PC-9 (cell line): Measurements from ENCODE around the gene BET1L. TPM values are rescaled to one million over a fixed set of nuclear protein-coding genes. Genes with fewer than 3 reads are reported as not detected.

ENCODE experiments used
- BruUV-seq: library from RNA; stranded (reverse); fragments of 400-500 nt; replicated peaks from 2 replicates; lab custom pipeline; 2021; lab: Mats Ljungman, UMichigan
- CTCF ChIA-PET: fragments of 300-600 bp; sonication (Branson Sonifier 250); formaldehyde crosslinking; loops from one replicate; lab custom pipeline; 2022; ENCODE audit warnings: antibody characterized with exemption; lab: Charles Lee
- POLR2A ChIA-PET: fragments of 300-600 bp; sonication (Branson Sonifier 250); formaldehyde crosslinking; loops from one replicate; lab custom pipeline; 2022; ENCODE audit warnings: antibody characterized with exemption; ENCODE audit not compliant: unreplicated experiment; lab: Charles Lee
- DNase-seq, 2 experiments: peaks; one replicate each; pipeline versions ENCODE4 v3.0.0 to v3.0.0-alpha.2; 2015 to 2022; ENCODE audit warnings: mixed read lengths in 1 of 2
- H2AFZ ChIP-seq: fragments of 200-600 bp; sonication (generic); 2 replicates; pipeline ENCODE4 v1.8.1; 2017; ENCODE audit warnings: antibody characterized with exemption
- H3F3A ChIP-seq: fragments of 200-600 bp; sonication (generic); 2 replicates; pipeline ENCODE4 v1.8.1; 2017; ENCODE audit warnings: antibody characterized with exemption, mild to moderate bottlenecking, low read depth; ENCODE audit not compliant: insufficient read depth
- H3K27ac ChIP-seq: fragments of 200-600 bp; sonication (generic); 2 replicates; pipeline ENCODE4 v1.6.1; 2016; ENCODE audit warnings: mixed run types
- H3K27me3 ChIP-seq: fragments of 200-600 bp; sonication (generic); 2 replicates; pipeline ENCODE4 v1.6.1; 2016; ENCODE audit warnings: low read depth, mixed run types; ENCODE audit not compliant: insufficient read depth
- H3K36me3 ChIP-seq: fragments of 200-600 bp; sonication (generic); 2 replicates; pipeline ENCODE4 v1.6.1; 2016; ENCODE audit warnings: low read depth, mixed run types
- H3K4me1 ChIP-seq: fragments of 200-600 bp; sonication (generic); replicated peaks from 2 replicates; pipeline ENCODE4 v1.6.1; 2016; ENCODE audit warnings: mixed run types; ENCODE audit not compliant: insufficient read depth
- H3K4me2 ChIP-seq: fragments of 200-600 bp; sonication (generic); 2 replicates; pipeline ENCODE4 v1.6.1; 2017; ENCODE audit warnings: mixed run types
- H3K4me3 ChIP-seq: fragments of 200-600 bp; sonication (generic); 2 replicates; pipeline ENCODE4 v1.6.1; 2016; ENCODE audit warnings: mixed run types
- H3K79me2 ChIP-seq: fragments of 200-600 bp; sonication (generic); 2 replicates; pipeline ENCODE4 v1.6.1; 2017; ENCODE audit warnings: low read depth, mixed run types
- H3K9me2 ChIP-seq: fragments of 200-600 bp; sonication (generic); 2 replicates; pipeline ENCODE4 v1.8.1; 2017; ENCODE audit warnings: mild to moderate bottlenecking; ENCODE audit not compliant: insufficient read depth
- H3K9me3 ChIP-seq: fragments of 200-600 bp; sonication (generic); 2 replicates; pipeline ENCODE4 v1.8.1; 2016; ENCODE audit warnings: low read depth; ENCODE audit not compliant: insufficient read depth
- H4K20me1 ChIP-seq: fragments of 200-600 bp; sonication (generic); 2 replicates; pipeline ENCODE4 v1.8.1; 2017; ENCODE audit not compliant: insufficient read depth
- EZH2 ChIP-seq: fragments of 200-600 bp; sonication (generic); IDR thresholded peaks from 2 replicates; pipeline ENCODE4 v1.8.0; 2017; ENCODE audit warnings: antibody characterized with exemption, low read depth
- intact Hi-C: fragments of 100-400 bp; cut with micrococcal nuclease; formaldehyde crosslinking; loops from one replicate; pipeline ENCODE4 v1.10.0; 2022; ENCODE audit not compliant: unreplicated experiment
- total RNA-seq: library from RNA; stranded (reverse); gene quantifications from 2 replicates; pipeline ENCODE4 v1.2.3, GENCODE V29; 2021
- TF ChIP-seq, protein P1 (sequence below): fragments of 200-600 bp; sonication (generic); conservative IDR thresholded peaks from 2 replicates; pipeline ENCODE4 v1.6.1; 2017; ENCODE audit warnings: mixed run types, antibody characterized with exemption, mild to moderate bottlenecking, moderate library complexity

Gene BET1L
- total RNA-seq, 1 experiment from 2014 or later, result 45.7 TPM

DNA sequence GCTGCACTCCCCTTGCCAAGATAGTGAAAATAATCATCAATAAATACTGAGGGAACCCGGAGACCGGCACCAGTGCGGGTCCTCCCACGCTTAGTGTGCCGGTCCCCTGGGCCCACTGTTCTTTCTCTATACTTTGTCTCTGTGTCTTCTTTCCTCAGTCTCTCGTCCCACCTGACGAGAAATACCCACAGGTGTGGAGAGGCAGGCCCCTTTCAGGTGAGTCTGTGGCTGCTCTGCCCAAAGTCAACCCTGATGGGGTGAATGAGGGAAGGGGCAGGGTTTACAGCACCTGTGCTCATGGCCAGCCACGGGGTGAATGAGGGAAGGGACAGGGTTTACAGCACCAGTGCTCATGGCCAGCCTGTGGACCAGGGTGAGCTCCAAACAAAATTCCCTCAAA, 4.7 kb downstream of the BET1L start:
- H3K4me1 ChIP-seq, result no peaks in the 10 kb centered on the region
- TF ChIP-seq EZH2, result no peak
- TF ChIP-seq, protein P1, sequence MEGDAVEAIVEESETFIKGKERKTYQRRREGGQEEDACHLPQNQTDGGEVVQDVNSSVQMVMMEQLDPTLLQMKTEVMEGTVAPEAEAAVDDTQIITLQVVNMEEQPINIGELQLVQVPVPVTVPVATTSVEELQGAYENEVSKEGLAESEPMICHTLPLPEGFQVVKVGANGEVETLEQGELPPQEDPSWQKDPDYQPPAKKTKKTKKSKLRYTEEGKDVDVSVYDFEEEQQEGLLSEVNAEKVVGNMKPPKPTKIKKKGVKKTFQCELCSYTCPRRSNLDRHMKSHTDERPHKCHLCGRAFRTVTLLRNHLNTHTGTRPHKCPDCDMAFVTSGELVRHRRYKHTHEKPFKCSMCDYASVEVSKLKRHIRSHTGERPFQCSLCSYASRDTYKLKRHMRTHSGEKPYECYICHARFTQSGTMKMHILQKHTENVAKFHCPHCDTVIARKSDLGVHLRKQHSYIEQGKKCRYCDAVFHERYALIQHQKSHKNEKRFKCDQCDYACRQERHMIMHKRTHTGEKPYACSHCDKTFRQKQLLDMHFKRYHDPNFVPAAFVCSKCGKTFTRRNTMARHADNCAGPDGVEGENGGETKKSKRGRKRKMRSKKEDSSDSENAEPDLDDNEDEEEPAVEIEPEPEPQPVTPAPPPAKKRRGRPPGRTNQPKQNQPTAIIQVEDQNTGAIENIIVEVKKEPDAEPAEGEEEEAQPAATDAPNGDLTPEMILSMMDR, result no peak
- no peak for DNase-seq
- no peak overlapping the region for H3K4me3 ChIP-seq
- intact Hi-C loops, result no loop called here
- H3K36me3 ChIP-seq, result no peaks in the 10 kb centered on the region
- H3K79me2 ChIP-seq, result peaks cover 22% of the 10 kb centered on the region
- H2AFZ ChIP-seq, result no peak overlapping the region
- H4K20me1 ChIP-seq, result peaks cover 11% of the 10 kb centered on the region; the same call in 1 of the 2 replicates
- no peak overlapping the region for H3K27ac ChIP-seq
- no peaks in the 10 kb centered on the region for H3K9me3 ChIP-seq
- CTCF ChIA-PET, result no interaction called here
- no peak overlapping the region for H3K4me2 ChIP-seq
- H3K27me3 ChIP-seq, result no peaks in the 10 kb centered on the region
- POLR2A ChIA-PET, result interaction anchor here (0.7 kb wide), 1 partner anchor 50 kb away, joined by 3 read pairs; no protein-coding TSS in a partner anchor
- H3K9me2 ChIP-seq, result no peaks in the 10 kb centered on the region
- BruUV-seq, result no TSS peak
- H3F3A ChIP-seq, result peaks cover under 1% of the 10 kb centered on the region

DNA sequence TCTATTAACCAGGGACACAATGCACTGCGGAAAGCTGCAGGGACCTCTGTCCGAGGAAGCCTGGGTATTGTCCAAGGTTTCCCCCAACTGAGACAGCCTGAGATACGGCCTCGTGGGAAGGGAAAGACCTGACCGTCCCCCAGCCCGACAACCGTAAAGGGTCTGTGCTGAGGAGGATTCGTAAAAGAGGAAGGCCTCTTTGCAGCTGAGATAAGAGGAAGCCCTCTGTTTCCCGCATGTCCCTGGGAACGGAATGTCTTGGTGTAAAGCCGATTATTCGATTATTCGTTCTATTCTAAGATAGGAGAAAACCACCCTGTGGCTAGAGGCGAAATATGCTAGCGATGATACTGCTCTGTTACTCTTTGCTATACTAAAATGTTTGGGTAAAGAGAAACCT, 5.2 kb downstream of the BET1L start:
- peaks cover 11% of the 10 kb centered on the region; the same call in 1 of the 2 replicates for H4K20me1 ChIP-seq

DNA sequence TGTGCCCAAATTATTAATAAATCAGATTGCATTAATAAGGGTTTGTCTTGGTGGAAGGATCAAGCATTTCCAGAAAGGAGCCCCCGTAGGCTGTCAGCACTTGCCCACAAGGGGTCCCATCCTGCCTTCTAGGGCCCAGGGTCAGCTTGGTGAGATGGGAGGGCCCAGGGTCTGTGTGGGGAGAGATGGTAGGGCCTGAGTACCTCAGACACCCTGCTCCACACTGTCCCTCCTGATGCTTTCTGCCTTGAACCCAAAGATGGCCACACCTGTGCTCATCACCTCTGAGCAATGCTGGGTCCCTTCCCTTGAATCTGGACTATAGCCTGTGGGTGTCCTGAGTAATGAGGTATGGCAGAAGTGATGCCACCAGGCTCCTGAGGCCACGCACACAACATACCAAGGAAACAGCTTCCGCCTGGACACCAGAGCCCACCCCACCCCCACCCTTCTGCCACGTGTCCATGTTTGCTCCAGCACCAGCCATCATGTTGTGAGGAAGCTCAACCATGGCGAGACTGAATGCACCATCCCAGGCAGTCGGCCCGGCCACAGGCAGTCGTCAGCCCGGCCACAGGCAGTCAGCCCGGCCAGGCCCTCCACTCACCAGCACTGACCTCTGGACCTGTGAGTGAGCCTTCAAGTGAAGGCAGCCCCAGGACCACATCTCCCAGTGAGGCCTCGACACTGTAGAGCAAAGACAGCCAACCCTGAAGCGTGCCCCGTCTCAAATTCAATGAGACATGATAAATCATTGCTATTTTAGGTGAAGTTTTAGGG, 6.8 kb downstream of the BET1L start:
- Histone ChIP-seq H3K4me3 (no peak overlapping the region), H2AFZ (no peak overlapping the region), H3K36me3 (no peaks in the 10 kb centered on the region), H3F3A (no peaks in the 10 kb centered on the region), H3K9me2 (no peaks in the 10 kb centered on the region), H4K20me1 (peaks cover 5% of the 10 kb centered on the region; the same call in 1 of the 2 replicates), H3K79me2 (peaks cover 5% of the 10 kb centered on the region), H3K9me3 (no peaks in the 10 kb centered on the region), H3K4me1 (no peaks in the 10 kb centered on the region), H3K27ac (no peak overlapping the region), H3K4me2 (no peak overlapping the region), H3K27me3 (no peaks in the 10 kb centered on the region)
- no TSS peak for BruUV-seq
- no peak for DNase-seq
- intact Hi-C loops, result no loop called here
- ChIA-PET CTCF (no interaction called here), POLR2A (no interaction called here)
- no peak for TF ChIP-seq EZH2
- TF ChIP-seq, protein P1, result no peak

More for the DNA sequence above, 5.2 kb downstream of the BET1L start:
- Histone ChIP-seq H3K9me3 (no peaks in the 10 kb centered on the region), H3K27ac (no peak overlapping the region), H3K27me3 (no peaks in the 10 kb centered on the region), H3K4me1 (no peaks in the 10 kb centered on the region), H3K36me3 (no peaks in the 10 kb centered on the region), H2AFZ (no peak overlapping the region), H3F3A (no peaks in the 10 kb centered on the region), H3K9me2 (no peaks in the 10 kb centered on the region), H3K4me2 (no peak overlapping the region), H3K79me2 (peaks cover 21% of the 10 kb centered on the region), H3K4me3 (no peak overlapping the region)
- intact Hi-C loops, result no loop called here
- no peak for DNase-seq
- ChIA-PET POLR2A (no interaction called here), CTCF (no interaction called here)
- BruUV-seq, result no TSS peak
- TF ChIP-seq EZH2, result no peak
- TF ChIP-seq, protein P1, result no peak
